ENCODE results near the gene ANKS1A.
A peak's percentile ranks its signal among the peaks of the same experiment; 100 is the strongest.
"Not testable (repeated sequence)": the region's sequence is repeated elsewhere in the genome, so short reads cannot be mapped to it uniquely, and the experiment has no call there.

Gene ANKS1A

DNA sequence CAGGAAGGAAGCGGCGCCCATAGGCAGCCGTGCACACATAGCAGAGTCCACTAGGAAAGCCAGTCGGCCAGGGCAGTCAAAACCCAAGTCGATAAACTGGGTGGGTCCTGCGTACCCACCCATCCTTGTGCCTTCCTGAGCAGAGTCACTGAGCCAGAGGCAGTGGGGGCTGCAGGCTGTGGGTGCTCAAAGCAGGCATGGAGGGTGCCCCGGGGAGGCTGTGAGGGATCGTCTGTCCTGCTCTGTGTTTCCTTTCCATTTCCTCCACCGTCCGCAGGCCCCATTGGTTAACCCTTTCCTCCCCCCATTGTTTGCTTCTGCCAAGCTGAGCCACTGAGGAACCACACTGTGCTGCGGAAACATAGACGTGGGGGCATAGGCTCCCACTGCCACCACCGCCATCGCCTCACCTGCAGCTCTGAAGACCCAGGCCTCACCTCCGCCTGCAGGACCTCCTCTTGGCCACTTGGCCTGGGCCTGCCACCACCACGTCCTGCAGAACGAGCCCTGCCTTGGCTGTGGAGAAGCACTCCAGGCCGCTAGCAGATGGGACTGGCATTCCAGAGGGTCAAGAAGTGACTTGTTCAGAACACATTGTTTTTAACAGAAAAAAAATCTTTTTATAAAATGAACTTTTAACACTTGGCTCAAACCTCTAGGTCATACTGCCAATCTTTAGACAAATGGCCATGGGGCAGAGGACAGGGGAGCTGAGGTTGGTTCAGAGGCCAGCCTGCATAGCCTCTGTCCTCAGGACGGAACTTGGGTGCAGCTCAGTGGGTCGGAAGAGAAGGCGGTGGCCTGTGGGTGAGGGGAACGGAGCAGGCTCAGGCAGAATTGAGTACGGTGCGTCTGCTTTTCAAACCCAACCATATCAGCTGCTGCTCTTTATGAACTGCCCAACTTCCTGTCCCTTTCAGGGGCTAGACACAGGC, 199.5 kb downstream of the ANKS1A start:
- H3K4me1 Mint-ChIP-seq = no peaks in the 10 kb centered on the region
- H3K36me3 Mint-ChIP-seq = peaks cover 14% of the 10 kb centered on the region
- ATAC-seq (no peak), DNase-seq (ENCODE audit: low spot score in 2 of 2) (no peak)
- no peaks in the 10 kb centered on the region for H3K9me3 Mint-ChIP-seq
- no peak overlapping the region for H3K4me3 Mint-ChIP-seq
- no peak overlapping the region for H3K27ac Mint-ChIP-seq

DNA sequence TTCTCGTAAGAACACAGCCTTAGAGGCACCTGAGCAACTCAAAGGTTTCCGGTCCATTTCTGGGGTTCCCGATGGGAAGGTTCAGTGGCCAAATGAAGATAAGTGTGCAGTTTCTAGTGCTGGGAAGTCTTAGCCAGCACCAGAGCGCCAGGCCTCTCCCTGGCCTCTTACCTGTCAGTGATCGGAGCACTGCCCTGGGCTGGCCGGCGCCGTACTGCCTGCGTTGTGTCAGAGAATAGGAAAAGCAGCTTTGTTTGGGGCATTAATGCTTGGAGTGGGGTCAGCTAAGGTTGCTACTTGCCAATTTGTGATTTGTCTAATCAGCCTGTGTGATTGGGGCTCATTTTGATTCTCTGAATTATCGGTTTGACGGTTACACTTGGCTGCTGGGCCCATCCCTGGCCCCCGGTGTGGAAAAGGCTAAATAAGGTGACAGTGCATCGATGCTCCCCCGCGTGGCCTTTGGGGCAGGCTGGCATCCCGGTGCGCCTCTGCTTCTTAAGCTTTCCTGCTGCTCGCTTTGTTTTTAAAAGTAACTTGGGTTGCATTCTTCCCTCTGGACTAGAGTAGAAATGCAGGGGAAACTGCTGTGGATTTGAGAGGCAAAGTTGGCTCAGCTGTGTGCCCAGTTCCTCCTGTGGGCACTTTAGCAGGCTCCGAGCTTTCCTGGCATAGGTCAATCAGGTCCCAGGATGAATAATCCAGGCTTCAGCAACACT, 200.3 kb downstream of the ANKS1A start:
- Mint-ChIP-seq H3K9me3 (no peaks in the 10 kb centered on the region), H3K27ac (no peak overlapping the region), H3K4me1 (no peaks in the 10 kb centered on the region), H3K4me3 (no peak overlapping the region), H3K36me3 (peaks cover 14% of the 10 kb centered on the region)
- DNase-seq (ENCODE audit: low spot score in 2 of 2) (no peak), ATAC-seq (no peak)

DNA sequence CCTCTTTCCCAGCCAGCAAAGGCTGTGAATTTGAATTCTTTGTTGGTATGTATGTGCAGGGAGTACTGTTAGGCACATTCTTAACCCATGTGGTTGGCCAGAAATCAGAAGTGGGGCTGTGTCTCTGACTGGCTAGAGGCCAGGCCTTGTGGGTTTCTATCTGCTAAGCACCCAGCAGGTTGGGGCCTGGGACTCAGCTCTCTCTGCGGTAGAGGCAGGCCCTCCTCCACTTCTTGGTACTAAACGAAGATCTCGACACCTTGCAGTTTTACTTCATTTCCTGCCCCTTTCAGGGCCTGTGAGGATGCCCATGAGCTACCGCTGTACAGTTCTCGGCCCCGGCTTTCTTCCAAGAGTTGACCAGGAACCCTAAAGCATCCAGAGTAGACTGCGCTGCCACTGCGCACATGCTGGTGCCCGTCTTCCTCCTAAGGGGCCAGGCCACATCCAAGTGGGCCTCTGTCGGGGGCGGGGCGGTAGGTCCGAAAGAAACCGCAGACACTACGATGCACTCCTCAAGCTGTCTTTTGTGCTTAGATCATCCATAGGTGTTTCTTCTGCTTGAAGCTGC, 201.0 kb downstream of the ANKS1A start:
- Mint-ChIP-seq H3K9me3 (no peaks in the 10 kb centered on the region), H3K4me1 (no peaks in the 10 kb centered on the region), H3K27ac (peak overlapping the region; percentile 14), H3K36me3 (peaks cover 14% of the 10 kb centered on the region), H3K4me3 (no peak overlapping the region)
- ATAC-seq (peak; percentile 39), DNase-seq (ENCODE audit: low spot score in 2 of 2) (no peak)

DNA sequence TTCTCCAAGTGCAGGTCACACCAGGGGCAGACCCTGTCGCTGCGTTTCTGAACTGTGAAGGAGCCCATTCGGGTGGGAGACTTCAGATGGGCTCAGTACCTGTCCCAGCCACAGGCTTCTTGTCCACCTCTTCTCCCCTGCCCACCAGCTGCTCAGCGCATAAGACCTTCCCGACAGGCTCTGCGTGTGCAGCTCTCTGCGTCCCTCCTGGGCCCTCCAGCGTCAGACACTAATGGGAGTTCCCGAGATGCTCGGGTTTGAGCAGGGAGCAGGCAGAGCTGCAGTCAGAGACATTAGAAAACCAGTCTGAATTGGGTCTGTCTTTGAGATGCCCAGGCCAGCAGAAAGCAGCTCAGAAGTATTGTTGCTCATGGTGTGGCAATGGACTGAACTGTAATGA, 201.7 kb downstream of the ANKS1A start:
- no peaks in the 10 kb centered on the region for H3K9me3 Mint-ChIP-seq
- ATAC-seq = no peak
- DNase-seq (ENCODE audit: low spot score in 2 of 2) = peak in 1 of 2 donors; percentile 25
- peak overlapping the region; percentile 75 for H3K27ac Mint-ChIP-seq
- no peak overlapping the region for H3K4me3 Mint-ChIP-seq
- H3K36me3 Mint-ChIP-seq = peaks cover 14% of the 10 kb centered on the region
- no peaks in the 10 kb centered on the region for H3K4me1 Mint-ChIP-seq

DNA sequence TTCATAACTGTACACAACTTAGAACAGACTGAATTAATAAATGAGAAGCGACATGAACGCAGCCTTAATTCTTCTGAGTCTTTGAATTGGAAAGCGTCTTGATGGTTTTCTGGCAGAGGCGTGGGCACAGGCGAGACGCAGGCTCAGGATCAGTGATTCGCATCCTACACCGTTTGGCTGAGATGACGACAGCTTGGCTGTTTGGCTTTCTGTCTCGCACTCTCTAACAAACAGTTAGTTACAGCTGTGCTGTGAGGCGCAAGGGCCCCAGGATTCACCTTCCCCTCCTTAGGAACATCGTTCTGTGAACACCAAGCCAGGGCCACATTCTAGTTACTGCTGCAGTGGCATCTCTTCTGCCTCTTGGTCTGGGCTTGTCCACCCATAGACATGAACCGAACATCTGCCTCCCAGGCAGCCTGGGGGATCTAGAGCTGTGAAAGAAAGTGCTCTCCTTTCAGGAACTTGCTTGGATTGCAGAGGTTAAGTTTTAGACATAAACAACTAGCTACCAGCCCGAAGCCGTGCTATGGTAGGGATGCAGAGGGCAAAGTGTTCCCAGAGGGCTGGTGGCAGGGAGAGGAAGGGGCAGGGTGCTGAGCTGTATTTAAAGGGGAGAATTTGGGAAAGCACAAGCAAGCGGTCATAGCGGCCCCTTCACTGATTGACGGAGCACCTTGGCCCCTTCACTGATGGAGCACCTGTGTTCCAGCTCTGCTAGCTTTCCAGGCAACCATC, 202.5 kb downstream of the ANKS1A start:
- H3K4me3 Mint-ChIP-seq = no peak overlapping the region
- H3K27ac Mint-ChIP-seq = peak overlapping the region; percentile 75
- no peaks in the 10 kb centered on the region for H3K4me1 Mint-ChIP-seq

DNA sequence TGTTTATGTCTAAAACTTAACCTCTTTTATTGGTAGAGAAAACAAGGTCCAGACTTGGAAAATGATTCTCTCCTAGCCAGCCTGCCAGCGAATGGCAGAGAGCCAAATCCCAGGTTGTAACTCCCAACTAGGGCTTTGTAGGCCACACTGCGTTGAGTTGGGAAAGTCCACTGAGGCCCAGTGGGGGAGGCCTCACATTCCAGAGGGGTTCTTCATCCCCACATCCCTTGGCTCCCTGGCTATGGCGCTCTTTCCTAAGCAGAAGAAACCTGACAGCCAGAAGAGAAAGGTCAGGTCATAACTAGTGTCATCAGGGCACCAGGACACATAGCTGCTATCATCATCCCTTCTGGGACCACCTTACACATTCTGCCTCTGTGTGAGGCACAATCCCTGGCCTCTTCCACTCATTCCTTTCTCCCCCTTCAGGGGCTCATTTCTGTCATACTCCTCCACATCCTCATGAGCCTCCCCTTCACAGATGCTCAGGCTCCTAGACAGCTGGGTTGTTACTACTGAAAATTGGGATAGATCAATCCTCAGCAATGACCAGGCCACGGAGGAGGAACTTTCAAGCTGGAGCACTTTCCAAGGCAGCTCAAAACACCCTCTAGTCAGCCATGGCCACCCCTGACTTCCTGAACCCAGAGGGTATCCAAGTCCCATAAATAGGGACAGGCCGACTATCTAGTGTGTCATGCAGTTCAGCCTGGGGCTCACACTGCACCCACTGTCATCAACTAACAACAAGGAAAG, 203.5 kb downstream of the ANKS1A start:
- ATAC-seq = no peak
- Mint-ChIP-seq H3K9me3 (no peaks in the 10 kb centered on the region), H3K4me3 (no peak overlapping the region), H3K4me1 (no peaks in the 10 kb centered on the region), H3K36me3 (peaks cover 14% of the 10 kb centered on the region), H3K27ac (peak overlapping the region; percentile 63)
- peak in 1 of 2 donors; percentile 26 for DNase-seq (ENCODE audit: low spot score in 2 of 2)

More for the DNA sequence above, 202.5 kb downstream of the ANKS1A start:
- ATAC-seq = no peak
- peak in 1 of 2 donors; percentile 34 for DNase-seq (ENCODE audit: low spot score in 2 of 2)
- H3K36me3 Mint-ChIP-seq = peaks cover 14% of the 10 kb centered on the region
- no peaks in the 10 kb centered on the region for H3K9me3 Mint-ChIP-seq

DNA sequence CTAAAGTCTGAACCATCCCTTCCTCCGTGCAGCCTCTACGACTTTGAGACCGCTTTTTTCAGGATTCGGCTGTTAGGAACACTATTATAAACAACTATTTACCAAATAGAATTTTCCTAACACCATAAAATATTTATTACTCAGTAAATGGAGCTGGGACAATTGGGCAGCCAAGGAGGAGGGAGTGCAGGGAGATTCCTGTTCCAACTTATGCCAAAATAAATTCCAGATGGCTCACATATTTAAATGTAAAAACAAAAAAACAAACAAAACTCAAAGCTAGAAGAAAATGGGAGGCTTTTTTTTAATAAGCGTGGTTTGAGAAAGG, 204.0 kb downstream of the ANKS1A start:
- no peak overlapping the region for H3K4me3 Mint-ChIP-seq
- ATAC-seq (no peak), DNase-seq (ENCODE audit: low spot score in 2 of 2) (no peak)
- H3K9me3 Mint-ChIP-seq = no peaks in the 10 kb centered on the region
- no peaks in the 10 kb centered on the region for H3K4me1 Mint-ChIP-seq
- peak overlapping the region; percentile 63 for H3K27ac Mint-ChIP-seq
- H3K36me3 Mint-ChIP-seq = peaks cover 14% of the 10 kb centered on the region

DNA sequence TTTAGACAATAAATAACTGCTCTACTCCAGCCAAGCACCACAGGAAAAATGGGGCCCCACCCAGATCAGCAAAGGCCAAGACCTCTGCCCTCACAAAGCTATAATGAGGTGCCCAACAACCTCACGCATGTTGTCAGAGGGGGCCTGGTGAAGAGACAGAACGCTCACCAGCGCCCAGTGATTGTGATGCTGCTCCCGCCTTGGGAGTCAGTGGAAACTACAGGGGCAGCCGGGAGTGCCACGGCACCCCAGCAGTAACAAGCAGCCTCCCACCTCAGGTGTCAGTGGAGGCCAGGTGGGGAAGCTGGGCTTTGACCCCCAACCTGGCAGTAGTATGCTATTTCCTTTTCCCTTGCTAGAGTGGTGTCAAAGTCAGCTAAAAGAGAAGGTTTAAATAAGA, 204.7 kb downstream of the ANKS1A start:
- Mint-ChIP-seq H3K36me3 (peaks cover 9% of the 10 kb centered on the region), H3K4me3 (no peak overlapping the region), H3K4me1 (no peaks in the 10 kb centered on the region), H3K9me3 (no peaks in the 10 kb centered on the region), H3K27ac (no peak overlapping the region)
- ATAC-seq = no peak
- no peak for DNase-seq (ENCODE audit: low spot score in 2 of 2)

DNA sequence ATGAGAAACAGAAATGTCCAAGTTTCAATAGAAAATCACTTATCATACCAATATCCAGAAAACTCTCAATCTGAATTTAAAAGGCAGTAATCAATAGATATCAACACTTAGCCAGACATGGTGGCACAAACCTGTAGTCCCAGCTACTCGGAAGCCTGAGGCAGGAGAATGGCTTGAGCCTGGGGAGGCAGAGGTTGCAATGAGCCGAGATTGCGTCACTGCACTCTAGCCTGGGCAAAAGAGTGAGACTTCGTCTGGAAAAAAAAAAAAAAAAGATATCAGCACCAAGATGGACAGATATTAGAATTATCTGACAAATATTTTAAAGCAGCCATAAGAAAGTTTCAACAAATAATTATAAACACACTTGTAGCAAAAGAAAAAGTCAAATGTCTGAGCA, 205.1 kb downstream of the ANKS1A start:
- Mint-ChIP-seq H3K4me1 (no peaks in the 10 kb centered on the region), H3K9me3 (no peaks in the 10 kb centered on the region), H3K4me3 (no peak overlapping the region), H3K36me3 (peaks cover 6% of the 10 kb centered on the region), H3K27ac (no peak overlapping the region)
- no peak for DNase-seq (ENCODE audit: low spot score in 2 of 2)
- no peak for ATAC-seq

DNA sequence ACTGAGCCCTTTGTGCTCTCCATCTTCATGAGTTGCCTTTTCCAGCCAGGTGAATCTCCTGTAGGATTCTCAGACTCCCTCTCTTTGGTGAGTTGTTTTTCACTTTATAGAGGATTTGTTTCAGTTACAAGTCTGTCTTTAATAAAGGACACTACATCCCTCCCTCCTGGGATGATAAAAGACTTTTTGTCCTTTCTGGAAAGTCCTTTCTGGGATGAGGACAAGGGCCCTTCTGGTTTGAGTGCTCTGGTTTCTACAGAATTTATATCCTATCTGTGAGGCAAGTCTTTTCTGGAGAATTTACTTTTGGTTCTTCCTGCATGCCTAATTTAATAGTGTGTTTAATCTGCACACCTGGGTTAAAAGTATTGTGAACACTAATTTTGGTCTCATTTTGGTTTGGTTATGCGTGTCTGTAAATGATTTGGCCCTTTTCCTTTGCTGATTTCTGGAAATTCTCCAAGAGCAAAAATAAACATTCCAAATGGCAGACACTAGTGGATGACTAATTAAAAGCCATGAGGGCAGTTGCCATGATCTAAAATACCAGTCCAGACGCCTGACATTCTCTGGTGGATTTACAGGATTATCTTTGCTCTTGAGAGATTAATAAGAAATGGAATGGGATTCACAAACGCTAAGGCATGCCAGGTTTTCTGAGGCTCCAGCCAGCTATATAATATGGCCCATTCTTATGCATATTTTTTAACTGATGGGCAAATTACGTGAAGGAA, 207.2 kb downstream of the ANKS1A start:
- no peak overlapping the region for H3K27ac Mint-ChIP-seq
- ATAC-seq (no peak), DNase-seq (ENCODE audit: low spot score in 2 of 2) (no peak)
- no peak overlapping the region for H3K4me3 Mint-ChIP-seq
- no peaks in the 10 kb centered on the region for H3K36me3 Mint-ChIP-seq
- H3K9me3 Mint-ChIP-seq = no peaks in the 10 kb centered on the region
- H3K4me1 Mint-ChIP-seq = no peaks in the 10 kb centered on the region

DNA sequence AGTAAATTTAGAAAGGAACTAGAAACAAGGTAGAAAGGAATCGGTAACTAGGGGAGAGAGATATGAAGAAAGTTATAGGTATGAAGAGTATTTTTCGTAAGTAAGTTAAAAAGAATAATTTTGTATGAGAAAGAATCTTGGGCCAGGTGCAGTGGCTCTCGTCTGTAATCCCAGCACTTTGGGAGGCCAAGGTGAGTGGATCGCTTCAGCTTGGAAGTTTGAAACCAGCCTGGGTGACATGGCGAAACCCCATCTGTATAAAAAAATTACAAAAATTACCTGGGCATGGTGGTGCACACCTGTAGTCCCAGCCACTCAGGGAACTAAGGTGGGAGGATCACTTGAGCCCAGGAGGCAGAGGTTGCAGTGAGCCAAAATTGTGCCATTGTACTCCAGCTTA, 210.1 kb downstream of the ANKS1A start:
- Mint-ChIP-seq H3K4me1 (no peaks in the 10 kb centered on the region), H3K36me3 (no peaks in the 10 kb centered on the region), H3K9me3 (no peaks in the 10 kb centered on the region), H3K4me3 (no peak overlapping the region), H3K27ac (no peak overlapping the region)
- DNase-seq (ENCODE audit: low spot score in 2 of 2) = no peak
- no peak for ATAC-seq

DNA sequence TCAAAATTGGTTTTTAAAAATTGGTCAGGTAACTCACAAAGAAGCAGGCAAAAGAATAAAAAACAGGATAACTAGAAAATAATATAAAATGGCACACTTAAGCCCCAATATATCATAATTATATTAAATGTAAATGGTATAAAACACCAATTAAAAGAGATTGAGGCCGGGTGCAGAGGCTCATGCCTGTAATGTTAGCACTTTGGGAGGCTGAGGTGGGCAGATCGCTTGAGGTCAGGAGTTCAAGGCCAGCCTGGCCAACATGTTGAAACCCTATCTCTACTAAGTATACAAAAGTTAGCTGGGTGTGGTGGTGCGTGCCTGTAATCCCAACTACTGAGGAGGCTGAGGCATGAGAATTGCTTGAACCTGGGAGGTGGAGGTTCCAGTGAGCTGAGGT, 216.0 kb downstream of the ANKS1A start:
- H3K36me3 Mint-ChIP-seq = no peaks in the 10 kb centered on the region
- DNase-seq (ENCODE audit: low spot score in 2 of 2) = no peak
- H3K9me3 Mint-ChIP-seq = peaks cover 3% of the 10 kb centered on the region
- H3K27ac Mint-ChIP-seq = no peak overlapping the region
- H3K4me3 Mint-ChIP-seq = no peak overlapping the region
- peaks cover 13% of the 10 kb centered on the region for H3K4me1 Mint-ChIP-seq
- no peak for ATAC-seq

DNA sequence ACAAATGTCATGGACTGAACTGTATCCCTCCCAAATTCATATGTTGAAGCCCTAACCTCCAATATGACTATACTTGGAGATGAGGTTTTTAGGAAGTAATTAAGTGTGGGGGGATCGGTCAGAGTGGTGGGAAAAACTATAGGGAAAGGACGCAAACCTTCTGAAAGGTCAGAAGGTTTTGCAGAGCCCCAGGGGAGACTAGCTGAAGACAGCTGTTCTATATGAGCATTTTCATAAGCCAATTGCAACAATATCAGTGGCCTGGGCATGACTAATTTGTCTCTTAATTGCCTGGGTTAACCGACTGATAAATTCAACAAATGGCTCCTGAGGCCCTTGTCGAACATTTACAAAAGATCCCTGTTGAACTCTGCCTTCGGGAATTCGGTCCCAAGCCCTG, 217.0 kb downstream of the ANKS1A start:
- H3K36me3 Mint-ChIP-seq; H3K9me3 Mint-ChIP-seq; H3K27ac Mint-ChIP-seq; ATAC-seq; DNase-seq (ENCODE audit: low spot score in 2 of 2); H3K4me3 Mint-ChIP-seq: not testable (repeated sequence)
- peaks cover 13% of the 10 kb centered on the region for H3K4me1 Mint-ChIP-seq

DNA sequence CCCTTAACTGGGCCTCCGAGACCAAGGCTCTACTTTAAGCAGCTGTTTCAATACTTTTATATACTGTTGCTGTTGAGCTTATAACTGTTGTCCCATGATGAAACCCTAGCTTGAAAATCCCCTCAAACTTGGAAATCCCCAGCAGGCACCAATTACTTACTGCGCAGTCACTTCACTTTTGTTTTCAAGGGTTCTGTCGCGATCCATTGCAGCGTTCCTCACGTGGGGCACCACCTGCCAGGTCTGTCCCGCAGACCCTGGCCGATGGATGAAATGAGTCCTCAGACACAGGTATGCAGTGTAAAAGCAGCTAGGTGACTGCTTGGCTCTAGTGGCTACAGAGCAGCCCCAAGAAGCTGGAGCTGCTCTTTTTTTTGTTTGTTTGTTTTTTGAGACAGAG, 218.2 kb downstream of the ANKS1A start:
- not testable (repeated sequence) for H3K36me3 Mint-ChIP-seq; H3K9me3 Mint-ChIP-seq; DNase-seq (ENCODE audit: low spot score in 2 of 2)
- Mint-ChIP-seq H3K4me1 (peaks cover 13% of the 10 kb centered on the region), H3K4me3 (peak overlapping the region; percentile 18), H3K27ac (peak overlapping the region; percentile 43)
- peak; percentile 71 for ATAC-seq

Measured in stimulated activated effector memory CD8-positive, alpha-beta T cell treated with anti-CD3 and anti-CD28 coated beads, Interleukin-12 subunit alpha, Interleukin-12 subunit beta, amount 100 ng/mL, for 72 hours (primary cell).